ENCODE data around the gene NPPC. TPM values are rescaled to one million over a fixed set of nuclear protein-coding genes. Genes with fewer than 3 reads are reported as not detected.
A peak's percentile ranks its signal among the peaks of the same experiment; 100 is the strongest.

NPPC gene
- total and polyA plus RNA-seq, 8 donors = 0.14 to 0.23 TPM; not detected in 6

DNA sequence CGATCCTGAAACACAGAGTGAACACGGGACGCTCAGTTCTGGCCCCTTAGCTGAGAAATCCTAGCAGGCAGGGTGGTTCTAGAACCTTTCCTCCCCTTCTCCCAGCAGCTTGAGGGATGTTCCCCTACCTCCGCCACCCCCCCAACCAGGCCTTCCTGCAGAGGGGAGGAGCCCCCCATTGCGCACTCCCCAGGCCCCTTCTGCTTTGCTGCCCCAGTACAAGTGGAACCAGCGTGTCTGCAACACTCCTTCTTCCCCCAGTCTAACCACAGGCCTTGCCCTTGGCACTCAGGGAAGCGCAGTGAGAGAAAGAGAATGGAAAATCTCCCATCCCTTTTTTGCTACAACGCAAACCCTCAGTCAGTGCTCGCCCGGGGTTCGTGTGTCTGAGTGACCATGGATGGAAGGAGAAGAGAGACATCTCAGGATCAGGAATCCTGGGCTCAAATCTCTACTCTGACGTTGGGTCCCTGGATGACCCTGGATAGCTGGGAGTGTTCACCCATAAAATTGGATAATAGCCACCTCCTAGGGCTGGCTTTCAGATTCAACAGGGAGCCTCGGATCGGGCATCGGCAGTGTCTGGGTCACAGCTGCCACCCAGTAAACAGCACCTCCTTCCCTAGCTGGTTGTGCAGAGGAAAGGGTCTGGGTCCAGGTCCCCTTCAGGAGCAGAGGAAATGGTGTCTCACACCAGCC is 3.7 kb downstream of the NPPC start:
- Histone ChIP-seq H3K27me3 (peaks cover 43 to 66% of the 10 kb centered on the region in 2 donors), H3K4me1 (peaks cover 13 to 25% of the 10 kb centered on the region in 2 donors), H3K4me3 (no peak overlapping the region), H3K27ac (no peak overlapping the region), H3K36me3 (no peaks in the 10 kb centered on the region), H3K9me3 (no peaks in the 10 kb centered on the region)
- intact Hi-C loops (cut with DNase I) = loop anchor here (5.0 to 10.0 kb wide), 2 partner anchors 402 to 405 kb away; no protein-coding TSS in a partner anchor
- TF ChIP-seq, protein P1, sequence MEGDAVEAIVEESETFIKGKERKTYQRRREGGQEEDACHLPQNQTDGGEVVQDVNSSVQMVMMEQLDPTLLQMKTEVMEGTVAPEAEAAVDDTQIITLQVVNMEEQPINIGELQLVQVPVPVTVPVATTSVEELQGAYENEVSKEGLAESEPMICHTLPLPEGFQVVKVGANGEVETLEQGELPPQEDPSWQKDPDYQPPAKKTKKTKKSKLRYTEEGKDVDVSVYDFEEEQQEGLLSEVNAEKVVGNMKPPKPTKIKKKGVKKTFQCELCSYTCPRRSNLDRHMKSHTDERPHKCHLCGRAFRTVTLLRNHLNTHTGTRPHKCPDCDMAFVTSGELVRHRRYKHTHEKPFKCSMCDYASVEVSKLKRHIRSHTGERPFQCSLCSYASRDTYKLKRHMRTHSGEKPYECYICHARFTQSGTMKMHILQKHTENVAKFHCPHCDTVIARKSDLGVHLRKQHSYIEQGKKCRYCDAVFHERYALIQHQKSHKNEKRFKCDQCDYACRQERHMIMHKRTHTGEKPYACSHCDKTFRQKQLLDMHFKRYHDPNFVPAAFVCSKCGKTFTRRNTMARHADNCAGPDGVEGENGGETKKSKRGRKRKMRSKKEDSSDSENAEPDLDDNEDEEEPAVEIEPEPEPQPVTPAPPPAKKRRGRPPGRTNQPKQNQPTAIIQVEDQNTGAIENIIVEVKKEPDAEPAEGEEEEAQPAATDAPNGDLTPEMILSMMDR (IDR thresholded peaks at IDR 0.05) = no peak
- no peak for ATAC-seq
- peak in 1 of 4 donors; percentile 2 for DNase-seq

DNA sequence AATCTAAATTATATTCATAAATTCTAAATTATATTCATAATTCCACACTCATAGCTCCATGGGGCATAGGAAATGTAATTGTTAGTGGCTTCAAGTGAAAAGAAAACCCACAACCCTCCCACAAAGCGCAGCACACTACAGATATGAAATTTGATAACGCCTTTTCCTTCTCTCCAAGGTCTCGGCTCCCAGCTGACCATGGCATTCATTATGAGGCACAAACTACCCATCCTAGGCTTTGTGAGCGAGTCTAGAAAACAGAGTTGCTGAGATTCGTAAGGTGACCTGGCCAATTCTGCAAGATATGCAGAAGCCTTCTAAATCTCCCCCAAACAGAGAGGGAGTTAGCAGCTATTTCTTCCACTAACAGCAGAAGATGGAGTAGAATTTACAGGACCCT is 5.4 kb downstream of the NPPC start:
- H3K4me1 ChIP-seq = peaks cover 5 to 12% of the 10 kb centered on the region in 2 donors
- H3K27me3 ChIP-seq = peaks cover 27 to 50% of the 10 kb centered on the region in 2 donors
- intact Hi-C loops (cut with DNase I) = loop anchor here (5.0 to 10.0 kb wide), 2 partner anchors 404 to 407 kb away; no protein-coding TSS in a partner anchor
- no peaks in the 10 kb centered on the region for H3K9me3 ChIP-seq
- no peak overlapping the region for H3K27ac ChIP-seq
- DNase-seq = no peak
- TF ChIP-seq, protein P1 (IDR thresholded peaks at IDR 0.05) = no peak
- no peak overlapping the region for H3K4me3 ChIP-seq
- ATAC-seq = no peak
- no peaks in the 10 kb centered on the region for H3K36me3 ChIP-seq

DNA sequence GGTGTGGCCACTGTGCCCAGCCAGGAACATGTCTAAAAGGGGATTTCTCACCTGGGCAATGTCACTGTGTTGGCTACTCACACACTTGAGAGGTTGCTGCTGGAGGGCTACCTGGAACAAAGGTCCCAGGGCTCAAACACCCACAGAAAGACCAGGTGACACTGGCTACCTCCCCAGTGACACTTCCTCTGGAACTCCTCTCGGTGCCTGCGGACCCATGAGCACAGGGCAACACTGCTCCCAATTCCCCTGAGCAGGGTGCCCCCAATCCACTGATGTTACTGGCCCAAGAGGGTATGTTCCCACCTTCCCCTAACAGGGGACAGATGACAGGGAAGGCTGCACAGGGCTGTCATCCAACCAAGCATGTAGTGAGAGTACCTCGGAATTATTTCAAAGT is 5.8 kb downstream of the NPPC start:
- Histone ChIP-seq H3K27ac (no peak overlapping the region), H3K4me3 (no peak overlapping the region), H3K27me3 (peaks cover 22 to 46% of the 10 kb centered on the region in 2 donors), H3K4me1 (peaks cover under 1 to 7% of the 10 kb centered on the region in 2 donors), H3K36me3 (no peaks in the 10 kb centered on the region), H3K9me3 (no peaks in the 10 kb centered on the region)
- TF ChIP-seq, protein P1 (IDR thresholded peaks at IDR 0.05) = no peak
- intact Hi-C loops (cut with DNase I) = loop anchor here (5.0 to 10.0 kb wide), 2 partner anchors 404 to 407 kb away; no protein-coding TSS in a partner anchor
- no peak for ATAC-seq
- DNase-seq = peak in 1 of 4 donors; percentile 24

DNA sequence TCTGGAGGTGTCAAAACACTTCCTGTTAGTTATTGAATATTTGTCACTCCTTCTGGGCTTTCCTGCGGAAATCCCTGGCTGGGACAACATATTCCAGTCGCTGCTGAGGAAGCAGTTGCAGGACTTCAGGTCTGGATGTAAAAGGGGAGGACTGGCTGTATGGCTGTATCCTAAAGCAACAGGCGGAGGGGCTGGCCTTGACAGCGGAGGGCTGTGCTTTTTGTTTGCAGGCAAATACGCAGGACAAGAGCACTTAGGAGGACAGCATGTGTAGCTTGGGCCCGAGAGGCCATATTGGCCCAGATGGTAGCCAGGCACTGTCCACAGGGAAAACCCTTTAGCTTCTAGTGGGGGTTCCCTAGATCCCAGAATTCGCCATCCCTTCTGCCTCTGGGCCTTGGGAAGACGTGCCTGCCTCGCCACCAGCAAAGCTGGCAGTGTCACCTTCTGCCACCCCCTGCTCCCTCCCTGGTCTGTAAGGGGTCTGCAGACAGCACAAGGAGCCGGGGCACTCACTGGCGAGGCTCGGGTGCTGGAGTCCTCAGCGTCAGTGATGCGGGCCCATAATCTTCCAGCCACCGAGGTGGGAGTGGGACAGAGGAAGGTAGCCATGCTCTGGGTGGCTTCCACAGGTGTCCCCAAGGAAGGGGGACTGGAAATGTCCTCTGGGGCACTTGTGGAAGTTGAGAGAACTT is 6.7 kb downstream of the NPPC start:
- no peak overlapping the region for H3K4me3 ChIP-seq
- TF ChIP-seq, protein P1 (IDR thresholded peaks at IDR 0.05) = no peak
- no peaks in the 10 kb centered on the region for H3K4me1 ChIP-seq
- peaks cover 16 to 37% of the 10 kb centered on the region in 2 donors for H3K27me3 ChIP-seq
- no peak for ATAC-seq
- DNase-seq = peak in 2 of 4 donors; percentile 7 to 59
- H3K27ac ChIP-seq = no peak overlapping the region
- intact Hi-C loops (cut with DNase I) = loop anchor here (5.0 to 10.0 kb wide), 3 partner anchors 405 to 515 kb away; no protein-coding TSS in a partner anchor
- H3K9me3 ChIP-seq = no peaks in the 10 kb centered on the region
- no peaks in the 10 kb centered on the region for H3K36me3 ChIP-seq
